K562 (cell line): ENCODE measurements around the gene MEGF11. TPM values are rescaled to one million over a fixed set of nuclear protein-coding genes. Genes with fewer than 3 reads are reported as not detected.

ENCODE experiments used
- ATAC-seq: fragments of 200-7000 bp; cut with Tn5 transposase; 3 replicates; pipeline ENCODE4 v1.9.1; 2020; ENCODE audit warnings: moderate library complexity
- BruUV-seq: library from RNA; stranded (reverse); fragments of 400-500 nt; replicated peaks from 2 replicates; lab custom pipeline; 2021; lab: Mats Ljungman, UMichigan
- CTCF ChIA-PET: fragments of 300-600 bp; formaldehyde crosslinking; extraction: SDS; loops from one replicate; lab custom pipeline; 2021; ENCODE audit warnings: low intra/inter-chr PET ratio; lab: Yijun Ruan, JAX
- POLR2A ChIA-PET: fragments of 300-600, 350-650 bp; sonication (Branson Sonifier 250); formaldehyde crosslinking; extraction: SDS; loops from one replicate; lab custom pipeline; 2021; ENCODE audit warnings: antibody characterized with exemption, inconsistent platforms; lab: Yijun Ruan, JAX
- DNase-seq, 4 experiments: peaks; one replicate each; pipeline versions ENCODE4 v3.0.0 to v3.0.0-alpha.2; 2011 to 2018; ENCODE audit warnings: low spot score in 3 of 4, mixed read lengths in 3 of 4; ENCODE audit errors: extremely low read depth in 1 of 4
- FAIRE-seq: peaks from 2 replicates; lab custom pipeline; 2011; peaks lifted over from hg19 to GRCh38; lab: Jason Lieb, UNC
- H2AFZ ChIP-seq: 2 replicates; pipeline ENCODE4 v1.6.0; 2011; ENCODE audit warnings: low read depth, low read length, control low read depth, inconsistent platforms
- H3K27ac ChIP-seq: fragments of 200-600 bp; 3 replicates; pipeline ENCODE4 v1.8.0; 2011; ENCODE audit warnings: low read depth, mild to moderate bottlenecking, control low read depth, inconsistent platforms, low read length, moderate library complexity, mixed read lengths; ENCODE audit errors: extremely low read depth
- H3K27me3 ChIP-seq, 2 experiments: fragments of 300-600 bp in 1 of 2; 2 replicates in 1 of 2; 3 replicates in 1 of 2; pipeline versions ENCODE4 v1.6.0 to v1.8.0; 2011; ENCODE audit warnings: inconsistent platforms in 2 of 2, low read length in 2 of 2, mild to moderate bottlenecking in 1 of 2, mixed read lengths in 1 of 2, moderate library complexity in 1 of 2; ENCODE audit not compliant: control insufficient read depth in 2 of 2, insufficient read depth in 2 of 2
- H3K36me3 ChIP-seq: fragments of 300-600 bp; 3 replicates; pipeline ENCODE4 v1.8.0; 2011; ENCODE audit warnings: mild to moderate bottlenecking, low read length, inconsistent platforms; ENCODE audit not compliant: control insufficient read depth, insufficient read depth
- H3K4me1 ChIP-seq, 2 experiments: fragments of 200-600 bp in 1 of 2; replicated peaks in 1 of 2; 2 replicates in 1 of 2; 3 replicates in 1 of 2; pipeline versions ENCODE4 v1.5.1 to v1.8.0; 2011; ENCODE audit warnings: inconsistent platforms in 2 of 2, low read length in 2 of 2, mild to moderate bottlenecking in 1 of 2, mixed read lengths in 1 of 2, moderate library complexity in 1 of 2; ENCODE audit not compliant: control insufficient read depth in 2 of 2, insufficient read depth in 2 of 2
- H3K4me2 ChIP-seq: 2 replicates; pipeline ENCODE4 v1.6.1; 2011; ENCODE audit warnings: low read length, control low read depth, inconsistent platforms, mixed read lengths; ENCODE audit not compliant: insufficient read depth
- H3K4me3 ChIP-seq: fragments of 200-600 bp; sonication (generic), shearing (Covaris generic); 2 replicates; pipeline ENCODE4 v1.5.1; 2016; ENCODE audit warnings: control low read depth, inconsistent platforms
- H3K79me2 ChIP-seq: fragments of 200-600 bp; 3 replicates; pipeline ENCODE4 v1.8.0; 2011; ENCODE audit warnings: low read length, inconsistent platforms; ENCODE audit not compliant: control insufficient read depth, insufficient read depth
- H3K9ac ChIP-seq, 2 experiments: 2 replicates each; pipeline versions ENCODE4 v1.6.0 to v1.6.1; 2011; ENCODE audit warnings: low read depth in 2 of 2, low read length in 2 of 2, control low read depth in 1 of 2, inconsistent platforms in 1 of 2, mild to moderate bottlenecking in 1 of 2, mixed read lengths in 1 of 2; ENCODE audit not compliant: insufficient read depth in 1 of 2
- H3K9me1 ChIP-seq: one replicate; pipeline ENCODE4 v1.6.0; 2011; ENCODE audit warnings: inconsistent platforms, mild to moderate bottlenecking, low read length, moderate library complexity; ENCODE audit not compliant: control insufficient read depth, insufficient read depth
- H3K9me3 ChIP-seq: replicated peaks from 2 replicates; pipeline ENCODE4 v1.5.1; 2011; ENCODE audit warnings: low read depth, low read length, inconsistent platforms; ENCODE audit not compliant: control insufficient read depth, insufficient read depth
- H4K20me1 ChIP-seq: replicated peaks from 2 replicates; pipeline ENCODE4 v1.6.1; 2011; ENCODE audit warnings: low read length, inconsistent platforms, mixed read lengths; ENCODE audit not compliant: control insufficient read depth, insufficient read depth
- CBX3 ChIP-seq, 2 experiments: IDR thresholded peaks; 1 replicate in 1 of 2; 2 replicates in 1 of 2; pipeline ENCODE4 v1.6.1; 2012; ENCODE audit warnings: inconsistent platforms in 2 of 2, low read length in 2 of 2, borderline replicate concordance in 1 of 2, control low read depth in 1 of 2
- KHSRP ChIP-seq: fragments of 450-650 bp; IDR thresholded peaks from 2 replicates; pipeline ENCODE4 v1.6.1; 2017
- MXI1 ChIP-seq: IDR thresholded peaks from 2 replicates; pipeline ENCODE4 v1.6.1; 2011; ENCODE audit warnings: low read depth, mild to moderate bottlenecking, improper control_type of control experiment, low read length
- NFIC ChIP-seq: fragments of 450-650 bp; IDR thresholded peaks from 2 replicates; pipeline ENCODE4 v1.6.1; 2017; ENCODE audit warnings: mild to moderate bottlenecking, inconsistent platforms
- PRMT5 ChIP-seq: sonication (generic); formaldehyde crosslinking; IDR thresholded peaks from 2 replicates; pipeline ENCODE4 v1.5.0; 2020; ENCODE audit warnings: missing genetic modification reagents
- SRSF3 ChIP-seq: fragments of 200-400 bp; formaldehyde crosslinking; IDR thresholded peaks from 2 replicates; pipeline ENCODE4 v1.6.1; 2016; ENCODE audit warnings: mild to moderate bottlenecking, low read length, moderate library complexity; ENCODE audit not compliant: insufficient read depth
- XRCC5 ChIP-seq: fragments of 200-400 bp; formaldehyde crosslinking; IDR thresholded peaks from 2 replicates; pipeline ENCODE4 v1.6.1; 2017; ENCODE audit warnings: low read depth, mild to moderate bottlenecking, low read length
- ZC3H11A ChIP-seq: IDR thresholded peaks from 2 replicates; pipeline ENCODE4 v1.6.1; 2012; ENCODE audit warnings: low read depth, low read length, improper control_type of control experiment
- ZNF274 ChIP-seq: IDR thresholded peaks from 2 replicates; pipeline ENCODE4 v1.6.1; 2011; ENCODE audit warnings: low read depth, mild to moderate bottlenecking, low read length, moderate library complexity, borderline replicate concordance
- ZNF444 ChIP-seq: fragments of 250-450 bp; sonication (Bioruptor Pico); IDR thresholded peaks from 2 replicates; pipeline ENCODE4 v1.4.0; 2020; ENCODE audit warnings: mild to moderate bottlenecking, moderate library complexity
- in situ Hi-C: fragments of 300-500 bp; cut with MboI; formaldehyde crosslinking; loops from 4 replicates; pipeline ENCODE4 v1.15.0; 2018; ENCODE audit warnings: inconsistent platforms, mixed read lengths
- intact Hi-C: fragments of 100-400 bp; cut with micrococcal nuclease; formaldehyde crosslinking; loops from 2 replicates; pipeline ENCODE4 v1.14.2; 2022
- polyA plus RNA-seq, 8 experiments: library from polyadenylated mRNA; depleted of rRNA in 4 of 8; stranded (reverse) in 5 of 8; unstranded in 3 of 8; fragments of >200 nt; fragmentation: Nextera tagmentation in 2 of 8; fragmentation: Illumina TruSeq in 1 of 8; extraction: Ambion mirVana in 2 of 8; extraction: Trizol in 1 of 8; gene quantifications; 2 replicates each; pipeline versions ENCODE4 v1.2.1 to v1.2.3, GENCODE V29; 2011 to 2014; ENCODE audit warnings: inconsistent platforms in 1 of 8, missing spikeins in 1 of 8
- total RNA-seq, 7 experiments: library from RNA; depleted of rRNA in 6 of 7; stranded (reverse); fragments of >200 nt in 6 of 7; fragmentation: Illumina TruSeq in 2 of 7; extraction: Trizol in 2 of 7; gene quantifications; 2 replicates each; pipeline versions ENCODE4 v1.2.1 to v1.2.3, GENCODE V29; 2011 to 2021; ENCODE audit warnings: low replicate concordance in 1 of 7
- TF ChIP-seq, protein P1 (sequence below): fragments of 450-650 bp; IDR thresholded peaks from 2 replicates; pipeline ENCODE4 v1.6.1; 2017; ENCODE audit warnings: mild to moderate bottlenecking, moderate library complexity
- TF ChIP-seq, protein P2 (sequence below): fragments of 450-650 bp; IDR thresholded peaks from 2 replicates; pipeline ENCODE4 v1.6.1; 2016; ENCODE audit warnings: missing biosample characterization, missing genetic modification characterization
- TF ChIP-seq, protein P3 (sequence below): fragments of 200-400 bp; formaldehyde crosslinking; IDR thresholded peaks from 2 replicates; pipeline ENCODE4 v1.6.1; 2017; ENCODE audit warnings: mild to moderate bottlenecking, low read depth, low read length, moderate library complexity
- TF ChIP-seq, protein P4 (sequence below): sonication (generic); formaldehyde crosslinking; IDR thresholded peaks from 2 replicates; pipeline ENCODE4 v1.8.1; 2023; ENCODE audit warnings: mild to moderate bottlenecking, missing genetic modification reagents

The MEGF11 gene
- total and polyA plus RNA-seq, 9 of the 15 experiments (the other 6 are each of a cell fraction or from before 2014, with no cell fraction given) = 0.06 to 0.23 (median 0.20) TPM; not detected in 6

DNA sequence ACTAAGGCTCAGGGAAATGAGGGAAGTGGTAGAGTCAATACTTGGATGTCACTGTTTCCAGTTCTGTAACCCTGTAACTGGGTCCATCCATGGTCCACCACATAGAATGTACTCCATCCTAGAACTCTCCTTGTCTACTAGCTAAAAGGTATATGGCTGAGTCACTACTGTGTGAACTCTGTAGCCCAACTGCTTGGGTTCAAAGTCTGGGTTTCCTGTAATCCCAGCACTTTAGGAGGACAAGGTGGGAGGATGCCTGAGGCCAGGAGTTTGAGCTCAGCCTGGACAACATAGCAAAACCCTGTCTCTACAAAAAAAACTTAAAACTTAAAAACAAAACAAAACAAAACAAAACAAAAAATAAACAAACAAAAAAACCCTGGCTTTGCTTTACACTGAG, 34.5 kb upstream of the MEGF11 start:
- intact Hi-C loops (loop anchor here (5.0 to 10.0 kb wide), 3 partner anchors 36 to 306 kb away; partner anchors contain the start of gene MEGF11), in situ Hi-C loops (no loop called here)
- H3K9ac ChIP-seq = no peak overlapping the region
- FAIRE-seq (peak; percentile 19), DNase-seq (no peak), ATAC-seq (no peak)
- no peaks in the 10 kb centered on the region for H3K9me3 ChIP-seq
- H3K9me1 ChIP-seq = no peaks in the 10 kb centered on the region
- H3K36me3 ChIP-seq = no peaks in the 10 kb centered on the region
- CTCF ChIA-PET = interaction anchor here (0.8 to 2.0 kb wide), 4 partner anchors 36 to 691 kb away, joined by 3 to 9 read pairs (median 4); no protein-coding TSS in a partner anchor
- peaks cover 5 to 9% of the 10 kb centered on the region in 2 experiments; a peak in 4 of 5 replicates for H3K4me1 ChIP-seq
- H3K79me2 ChIP-seq = no peaks in the 10 kb centered on the region
- H3K4me2 ChIP-seq = no peak overlapping the region
- peaks cover 0 to 3% of the 10 kb centered on the region in 2 experiments; a peak in 2 of 5 replicates for H3K27me3 ChIP-seq
- BruUV-seq = no TSS peak
- no peak for TF ChIP-seq PRMT5 (CRISPR knock-in tag)
- TF ChIP-seq, protein P1, sequence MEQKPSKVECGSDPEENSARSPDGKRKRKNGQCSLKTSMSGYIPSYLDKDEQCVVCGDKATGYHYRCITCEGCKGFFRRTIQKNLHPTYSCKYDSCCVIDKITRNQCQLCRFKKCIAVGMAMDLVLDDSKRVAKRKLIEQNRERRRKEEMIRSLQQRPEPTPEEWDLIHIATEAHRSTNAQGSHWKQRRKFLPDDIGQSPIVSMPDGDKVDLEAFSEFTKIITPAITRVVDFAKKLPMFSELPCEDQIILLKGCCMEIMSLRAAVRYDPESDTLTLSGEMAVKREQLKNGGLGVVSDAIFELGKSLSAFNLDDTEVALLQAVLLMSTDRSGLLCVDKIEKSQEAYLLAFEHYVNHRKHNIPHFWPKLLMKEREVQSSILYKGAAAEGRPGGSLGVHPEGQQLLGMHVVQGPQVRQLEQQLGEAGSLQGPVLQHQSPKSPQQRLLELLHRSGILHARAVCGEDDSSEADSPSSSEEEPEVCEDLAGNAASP = no peak
- TF ChIP-seq ZNF444 = no peak
- no peak for TF ChIP-seq XRCC5
- no peak for TF ChIP-seq MXI1
- TF ChIP-seq, protein P2, sequence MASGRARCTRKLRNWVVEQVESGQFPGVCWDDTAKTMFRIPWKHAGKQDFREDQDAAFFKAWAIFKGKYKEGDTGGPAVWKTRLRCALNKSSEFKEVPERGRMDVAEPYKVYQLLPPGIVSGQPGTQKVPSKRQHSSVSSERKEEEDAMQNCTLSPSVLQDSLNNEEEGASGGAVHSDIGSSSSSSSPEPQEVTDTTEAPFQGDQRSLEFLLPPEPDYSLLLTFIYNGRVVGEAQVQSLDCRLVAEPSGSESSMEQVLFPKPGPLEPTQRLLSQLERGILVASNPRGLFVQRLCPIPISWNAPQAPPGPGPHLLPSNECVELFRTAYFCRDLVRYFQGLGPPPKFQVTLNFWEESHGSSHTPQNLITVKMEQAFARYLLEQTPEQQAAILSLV (tag) = no peak
- no peak for TF ChIP-seq KHSRP
- TF ChIP-seq, protein P3, sequence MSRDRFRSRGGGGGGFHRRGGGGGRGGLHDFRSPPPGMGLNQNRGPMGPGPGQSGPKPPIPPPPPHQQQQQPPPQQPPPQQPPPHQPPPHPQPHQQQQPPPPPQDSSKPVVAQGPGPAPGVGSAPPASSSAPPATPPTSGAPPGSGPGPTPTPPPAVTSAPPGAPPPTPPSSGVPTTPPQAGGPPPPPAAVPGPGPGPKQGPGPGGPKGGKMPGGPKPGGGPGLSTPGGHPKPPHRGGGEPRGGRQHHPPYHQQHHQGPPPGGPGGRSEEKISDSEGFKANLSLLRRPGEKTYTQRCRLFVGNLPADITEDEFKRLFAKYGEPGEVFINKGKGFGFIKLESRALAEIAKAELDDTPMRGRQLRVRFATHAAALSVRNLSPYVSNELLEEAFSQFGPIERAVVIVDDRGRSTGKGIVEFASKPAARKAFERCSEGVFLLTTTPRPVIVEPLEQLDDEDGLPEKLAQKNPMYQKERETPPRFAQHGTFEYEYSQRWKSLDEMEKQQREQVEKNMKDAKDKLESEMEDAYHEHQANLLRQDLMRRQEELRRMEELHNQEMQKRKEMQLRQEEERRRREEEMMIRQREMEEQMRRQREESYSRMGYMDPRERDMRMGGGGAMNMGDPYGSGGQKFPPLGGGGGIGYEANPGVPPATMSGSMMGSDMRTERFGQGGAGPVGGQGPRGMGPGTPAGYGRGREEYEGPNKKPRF = no peak
- TF ChIP-seq ZC3H11A = no peak
- TF ChIP-seq, protein P4, sequence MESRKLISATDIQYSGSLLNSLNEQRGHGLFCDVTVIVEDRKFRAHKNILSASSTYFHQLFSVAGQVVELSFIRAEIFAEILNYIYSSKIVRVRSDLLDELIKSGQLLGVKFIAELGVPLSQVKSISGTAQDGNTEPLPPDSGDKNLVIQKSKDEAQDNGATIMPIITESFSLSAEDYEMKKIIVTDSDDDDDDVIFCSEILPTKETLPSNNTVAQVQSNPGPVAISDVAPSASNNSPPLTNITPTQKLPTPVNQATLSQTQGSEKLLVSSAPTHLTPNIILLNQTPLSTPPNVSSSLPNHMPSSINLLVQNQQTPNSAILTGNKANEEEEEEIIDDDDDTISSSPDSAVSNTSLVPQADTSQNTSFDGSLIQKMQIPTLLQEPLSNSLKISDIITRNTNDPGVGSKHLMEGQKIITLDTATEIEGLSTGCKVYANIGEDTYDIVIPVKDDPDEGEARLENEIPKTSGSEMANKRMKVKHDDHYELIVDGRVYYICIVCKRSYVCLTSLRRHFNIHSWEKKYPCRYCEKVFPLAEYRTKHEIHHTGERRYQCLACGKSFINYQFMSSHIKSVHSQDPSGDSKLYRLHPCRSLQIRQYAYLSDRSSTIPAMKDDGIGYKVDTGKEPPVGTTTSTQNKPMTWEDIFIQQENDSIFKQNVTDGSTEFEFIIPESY (CRISPR knock-in tag) = no peak
- TF ChIP-seq NFIC = no peak
- TF ChIP-seq SRSF3 = no peak
- TF ChIP-seq ZNF274 = no peak
- TF ChIP-seq CBX3 (IDR thresholded peaks at IDR 0.05; ENCODE audit: borderline replicate concordance in 1 of 2, low read length in 2 of 2) = no peak
- POLR2A ChIA-PET = interaction anchor here (0.8 kb wide), 1 partner anchor 22 kb away, joined by 3 read pairs; no protein-coding TSS in a partner anchor
- H3K27ac ChIP-seq = no peak overlapping the region
- no peak overlapping the region for H2AFZ ChIP-seq
- peaks cover 3% of the 10 kb centered on the region; the same call in 1 of the 2 replicates for H4K20me1 ChIP-seq
- no peak overlapping the region for H3K4me3 ChIP-seq
